Measurements from ENCODE around the gene TIMM44. TPM values are rescaled to one million over a fixed set of nuclear protein-coding genes. Genes with fewer than 3 reads are reported as not detected.

Gene TIMM44, protein sequence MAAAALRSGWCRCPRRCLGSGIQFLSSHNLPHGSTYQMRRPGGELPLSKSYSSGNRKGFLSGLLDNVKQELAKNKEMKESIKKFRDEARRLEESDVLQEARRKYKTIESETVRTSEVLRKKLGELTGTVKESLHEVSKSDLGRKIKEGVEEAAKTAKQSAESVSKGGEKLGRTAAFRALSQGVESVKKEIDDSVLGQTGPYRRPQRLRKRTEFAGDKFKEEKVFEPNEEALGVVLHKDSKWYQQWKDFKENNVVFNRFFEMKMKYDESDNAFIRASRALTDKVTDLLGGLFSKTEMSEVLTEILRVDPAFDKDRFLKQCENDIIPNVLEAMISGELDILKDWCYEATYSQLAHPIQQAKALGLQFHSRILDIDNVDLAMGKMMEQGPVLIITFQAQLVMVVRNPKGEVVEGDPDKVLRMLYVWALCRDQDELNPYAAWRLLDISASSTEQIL
- 58.0 TPM for total RNA-seq (ENCODE audit: insufficient read depth, low replicate concordance)

DNA sequence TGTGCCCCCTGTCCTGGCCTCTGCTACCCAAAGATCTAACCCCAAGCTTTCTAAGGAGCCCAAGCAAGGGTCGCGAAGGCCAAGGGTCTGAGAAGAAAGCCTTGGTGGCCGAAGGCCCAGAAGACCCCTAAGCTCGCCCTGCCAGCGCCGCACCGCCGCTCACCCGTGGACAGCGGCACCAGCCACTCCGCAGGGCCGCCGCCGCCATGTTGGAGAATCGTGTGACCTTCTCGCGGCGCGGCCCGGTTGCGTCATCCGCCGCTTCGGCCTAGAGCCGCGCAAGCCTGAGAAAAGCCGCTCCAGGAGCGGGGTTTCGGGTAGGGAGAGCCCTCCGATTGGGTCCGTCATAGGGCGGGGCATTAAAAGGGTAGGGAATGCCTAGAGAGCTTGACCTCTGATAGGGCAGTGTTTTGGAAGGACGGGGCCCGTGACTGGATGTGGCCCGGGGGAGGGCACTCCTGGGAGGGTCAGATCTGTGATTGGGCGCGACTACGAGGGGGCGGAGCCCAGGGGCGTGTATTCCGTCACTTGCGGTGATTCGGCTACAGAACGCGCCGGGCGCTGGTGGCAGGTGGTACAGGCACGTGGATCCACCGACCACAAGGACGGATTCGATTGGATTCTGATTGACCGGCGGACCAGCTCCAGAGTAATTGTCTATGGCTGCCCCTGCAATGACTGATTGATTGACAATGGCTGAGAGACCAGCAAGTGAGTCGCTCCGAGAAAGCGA, at the start of gene TIMM44:
TIMM44 (minus strand) TSS at position 223 of the 733 bp plus-strand sequence; CDS start at position 208, 15 bp downstream.
- peak; percentile 100 for DNase-seq (ENCODE audit: low spot score)

- no peak for DNase-seq (ENCODE audit: low spot score)
Observed at GRCh38 chr19:7992575-7992974, 49.1 kb upstream of the TIMM44 start.

DNA sequence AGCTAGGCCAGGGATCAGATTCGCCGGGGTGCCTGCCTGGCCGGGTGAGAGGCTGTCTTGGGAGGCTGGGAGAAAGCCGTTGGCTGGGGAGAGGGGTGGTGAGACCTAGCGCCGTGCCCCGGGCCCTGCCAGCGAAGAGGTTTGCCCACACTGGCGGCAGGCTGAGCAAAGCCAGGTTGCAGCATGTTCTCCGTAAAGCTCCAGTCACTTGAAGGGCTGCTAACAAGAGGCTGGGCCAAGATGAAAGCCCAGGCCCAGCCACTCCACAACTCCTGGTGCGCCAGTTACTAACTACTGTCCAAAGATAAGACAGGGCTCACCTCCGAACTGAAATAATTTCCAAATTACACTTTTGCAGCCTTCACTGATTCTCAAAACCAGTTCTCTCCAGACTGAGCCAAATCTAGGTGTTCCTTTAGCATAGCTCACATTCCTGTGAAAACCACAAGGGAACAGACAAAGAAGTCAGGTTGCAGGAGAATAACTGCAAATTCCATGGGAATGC, 45.7 kb upstream of the TIMM44 start:
- DNase-seq (ENCODE audit: low spot score): no peak

DNA sequence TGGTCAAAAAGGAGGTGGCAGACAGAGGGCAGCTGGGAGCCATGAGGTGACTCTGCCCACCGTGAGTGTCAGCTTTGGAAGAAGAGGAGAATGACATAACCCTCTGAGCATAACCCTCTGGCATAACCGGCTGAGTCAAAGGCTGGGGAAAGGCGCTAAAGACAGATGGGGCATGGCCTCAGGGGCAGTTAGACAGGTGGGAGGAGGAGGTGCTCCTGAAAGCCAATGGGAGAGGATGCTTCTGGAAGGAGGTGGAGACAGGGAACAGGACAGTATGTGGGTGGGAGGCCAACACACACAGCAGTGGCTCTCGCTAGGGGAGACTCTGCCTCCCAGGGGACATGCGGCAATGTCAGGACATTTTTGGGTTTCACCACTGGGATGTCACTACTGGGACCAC, 44.8 kb upstream of the TIMM44 start:
- DNase-seq (ENCODE audit: low spot score): no peak

DNA sequence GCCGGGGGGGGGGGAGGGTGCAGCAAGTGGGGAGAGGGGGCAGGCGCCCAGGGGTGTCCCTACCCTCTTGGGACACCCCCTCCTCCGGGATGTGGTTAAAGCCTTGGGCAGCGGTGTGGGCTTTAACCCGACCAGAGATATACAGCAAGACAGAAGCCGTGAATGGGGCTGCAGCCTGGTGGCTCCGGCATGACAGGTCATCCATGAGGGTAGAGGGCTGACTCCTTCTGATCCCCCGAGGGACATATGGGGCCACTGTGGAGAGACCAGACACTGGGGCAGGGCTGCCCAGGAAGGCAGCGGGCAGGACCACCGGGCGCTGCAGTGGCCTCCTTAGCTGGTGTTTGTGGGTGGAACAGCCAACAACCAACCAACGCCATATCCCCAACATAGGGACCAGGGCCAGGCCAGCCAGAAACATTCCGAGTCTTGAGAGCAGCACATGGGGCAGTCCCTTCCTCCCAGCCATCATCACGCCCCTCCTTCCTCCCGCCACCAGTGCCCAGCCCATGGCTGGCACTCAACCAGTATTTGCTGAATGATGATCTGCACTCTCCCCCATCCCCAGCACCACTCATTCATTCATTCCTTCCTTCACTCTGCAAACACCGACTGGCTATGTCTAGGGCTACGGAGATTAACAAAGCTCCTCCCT, 43.8 kb upstream of the TIMM44 start:
- no peak for DNase-seq (ENCODE audit: low spot score)

- DNase-seq (ENCODE audit: low spot score): no peak
Observed at GRCh38 chr19:7986321-7987113, 43.1 kb upstream of the TIMM44 start.

- DNase-seq (ENCODE audit: low spot score): no peak
Observed at GRCh38 chr19:7985481-7985911, 42.0 kb upstream of the TIMM44 start.

- no peak for DNase-seq (ENCODE audit: low spot score)
Observed at GRCh38 chr19:7983995-7984837, 40.8 kb upstream of the TIMM44 start.

- no peak for DNase-seq (ENCODE audit: low spot score)
Observed at GRCh38 chr19:7983286-7983950, 40.0 kb upstream of the TIMM44 start.

- no peak for DNase-seq (ENCODE audit: low spot score)
Observed at GRCh38 chr19:7982651-7983099, 39.2 kb upstream of the TIMM44 start.

- no peak for DNase-seq (ENCODE audit: low spot score)
Observed at GRCh38 chr19:7982103-7982502, 38.6 kb upstream of the TIMM44 start.

- DNase-seq (ENCODE audit: low spot score): no peak
Observed at GRCh38 chr19:7981661-7982060, 38.2 kb upstream of the TIMM44 start.

- DNase-seq (ENCODE audit: low spot score): no peak
Observed at GRCh38 chr19:7981199-7981598, 37.7 kb upstream of the TIMM44 start.

DNA sequence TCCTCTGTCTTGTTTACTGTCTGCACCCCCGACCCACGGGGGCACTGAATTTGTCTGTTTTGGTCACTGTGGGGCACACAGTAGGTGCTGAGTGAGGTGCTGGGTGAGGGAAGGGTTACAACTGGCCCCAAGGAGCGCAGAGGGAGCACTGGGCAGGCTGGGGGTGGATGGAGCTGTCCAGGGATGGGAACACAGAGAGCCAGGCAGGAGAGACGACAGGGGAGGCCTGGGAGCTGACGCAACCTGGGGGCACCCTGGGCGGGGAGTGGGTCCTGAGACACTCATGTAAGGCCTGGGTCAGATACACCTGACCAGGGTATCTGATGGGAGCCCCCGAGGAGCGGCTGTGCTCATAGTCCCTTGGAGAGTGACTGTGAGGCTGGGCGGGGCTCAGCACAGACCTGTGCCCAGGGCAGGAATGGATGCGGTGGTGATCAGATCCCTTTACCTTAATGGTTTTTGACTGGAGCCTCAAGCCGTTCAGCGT, 37.2 kb upstream of the TIMM44 start:
- no peak for DNase-seq (ENCODE audit: low spot score)

GRCh38 chr19:7980168-7980567, 36.7 kb upstream of the TIMM44 start:
- no peak for DNase-seq (ENCODE audit: low spot score)

GRCh38 chr19:7979559-7979958, 36.1 kb upstream of the TIMM44 start:
- DNase-seq (ENCODE audit: low spot score): no peak

- DNase-seq (ENCODE audit: low spot score): no peak
Observed at GRCh38 chr19:7979011-7979410, 35.5 kb upstream of the TIMM44 start.

GRCh38 chr19:7978179-7978825, 34.8 kb upstream of the TIMM44 start:
- DNase-seq (ENCODE audit: low spot score): no peak

- no peak for DNase-seq (ENCODE audit: low spot score)
Observed at GRCh38 chr19:7977723-7978040, 34.2 kb upstream of the TIMM44 start.
